ENCODE measurements around the gene ARHGDIB.

Gene ARHGDIB

GRCh38 chr12:14995583-14996425 lies 34.4 kb upstream of the ARHGDIB start:
- Histone ChIP-seq H3K4me3 (ENCODE audit: low read depth in 1 of 2, low read length in 2 of 2) (no peak overlapping the region), H3K27ac (ENCODE audit: low read depth, low read length) (no peak overlapping the region), H3K9me3 (ENCODE audit: low read length) (no peaks in the 10 kb centered on the region), H3K9ac (ENCODE audit: low read length) (no peak overlapping the region), H3K27me3 (ENCODE audit: control insufficient read depth in 1 of 2, insufficient read depth in 2 of 2, low read length in 2 of 2) (no peaks in the 10 kb centered on the region), H3K36me3 (ENCODE audit: insufficient read depth, low read length) (no peaks in the 10 kb centered on the region), H3K4me1 (ENCODE audit: insufficient read depth, low read length) (peaks cover 33% of the 10 kb centered on the region)

- Histone ChIP-seq H3K4me1 (ENCODE audit: insufficient read depth, low read length) (peaks cover 21% of the 10 kb centered on the region), H3K27ac (ENCODE audit: low read depth, low read length) (no peak overlapping the region), H3K9me3 (ENCODE audit: low read length) (no peaks in the 10 kb centered on the region), H3K4me3 (ENCODE audit: low read depth in 1 of 2, low read length in 2 of 2) (no peak overlapping the region), H3K27me3 (ENCODE audit: control insufficient read depth in 1 of 2, insufficient read depth in 2 of 2, low read length in 2 of 2) (no peaks in the 10 kb centered on the region), H3K9ac (ENCODE audit: low read length) (no peak overlapping the region), H3K36me3 (ENCODE audit: insufficient read depth, low read length) (no peaks in the 10 kb centered on the region)
Observed at GRCh38 chr12:14994610-14995009, 33.2 kb upstream of the ARHGDIB start.

- Histone ChIP-seq H3K4me1 (ENCODE audit: insufficient read depth, low read length) (peaks cover 12% of the 10 kb centered on the region), H3K36me3 (ENCODE audit: insufficient read depth, low read length) (no peaks in the 10 kb centered on the region), H3K9me3 (ENCODE audit: low read length) (no peaks in the 10 kb centered on the region), H3K9ac (ENCODE audit: low read length) (no peak overlapping the region), H3K4me3 (ENCODE audit: low read depth in 1 of 2, low read length in 2 of 2) (no peak overlapping the region), H3K27ac (ENCODE audit: low read depth, low read length) (no peak overlapping the region), H3K27me3 (ENCODE audit: control insufficient read depth in 1 of 2, insufficient read depth in 2 of 2, low read length in 2 of 2) (no peaks in the 10 kb centered on the region)
Observed at GRCh38 chr12:14993537-14994266, 32.3 kb upstream of the ARHGDIB start.

- H3K27ac ChIP-seq (ENCODE audit: low read depth, low read length) = no peak overlapping the region
- H3K4me3 ChIP-seq (ENCODE audit: low read depth in 1 of 2, low read length in 2 of 2) = no peak overlapping the region
- H3K27me3 ChIP-seq (ENCODE audit: control insufficient read depth in 1 of 2, insufficient read depth in 2 of 2, low read length in 2 of 2) = no peaks in the 10 kb centered on the region
- H3K36me3 ChIP-seq (ENCODE audit: insufficient read depth, low read length) = no peaks in the 10 kb centered on the region
- no peak overlapping the region for H3K9ac ChIP-seq (ENCODE audit: low read length)
- H3K4me1 ChIP-seq (ENCODE audit: insufficient read depth, low read length) = peaks cover 6% of the 10 kb centered on the region
- no peaks in the 10 kb centered on the region for H3K9me3 ChIP-seq (ENCODE audit: low read length)
Observed at GRCh38 chr12:14993117-14993516, 31.7 kb upstream of the ARHGDIB start.

- Histone ChIP-seq H3K4me1 (ENCODE audit: insufficient read depth, low read length) (peaks cover 6% of the 10 kb centered on the region), H3K9ac (ENCODE audit: low read length) (no peak overlapping the region), H3K36me3 (ENCODE audit: insufficient read depth, low read length) (no peaks in the 10 kb centered on the region), H3K27me3 (ENCODE audit: control insufficient read depth in 1 of 2, insufficient read depth in 2 of 2, low read length in 2 of 2) (no peaks in the 10 kb centered on the region), H3K4me3 (ENCODE audit: low read depth in 1 of 2, low read length in 2 of 2) (no peak overlapping the region), H3K9me3 (ENCODE audit: low read length) (no peaks in the 10 kb centered on the region), H3K27ac (ENCODE audit: low read depth, low read length) (no peak overlapping the region)
Observed at GRCh38 chr12:14992673-14993072, 31.3 kb upstream of the ARHGDIB start.

- Histone ChIP-seq H3K4me1 (ENCODE audit: insufficient read depth, low read length) (peaks cover 6% of the 10 kb centered on the region), H3K9ac (ENCODE audit: low read length) (no peak overlapping the region), H3K27ac (ENCODE audit: low read depth, low read length) (no peak overlapping the region), H3K4me3 (ENCODE audit: low read depth in 1 of 2, low read length in 2 of 2) (no peak overlapping the region), H3K36me3 (ENCODE audit: insufficient read depth, low read length) (no peaks in the 10 kb centered on the region), H3K27me3 (ENCODE audit: control insufficient read depth in 1 of 2, insufficient read depth in 2 of 2, low read length in 2 of 2) (no peaks in the 10 kb centered on the region), H3K9me3 (ENCODE audit: low read length) (no peaks in the 10 kb centered on the region)
Observed at GRCh38 chr12:14991069-14991468, 29.7 kb upstream of the ARHGDIB start.

- Histone ChIP-seq H3K27me3 (ENCODE audit: control insufficient read depth in 1 of 2, insufficient read depth in 2 of 2, low read length in 2 of 2) (no peaks in the 10 kb centered on the region), H3K27ac (ENCODE audit: low read depth, low read length) (no peak overlapping the region), H3K36me3 (ENCODE audit: insufficient read depth, low read length) (no peaks in the 10 kb centered on the region), H3K9ac (ENCODE audit: low read length) (no peak overlapping the region), H3K9me3 (ENCODE audit: low read length) (no peaks in the 10 kb centered on the region), H3K4me1 (ENCODE audit: insufficient read depth, low read length) (no peaks in the 10 kb centered on the region), H3K4me3 (ENCODE audit: low read depth in 1 of 2, low read length in 2 of 2) (no peak overlapping the region)
Observed at GRCh38 chr12:14989790-14990189, 28.4 kb upstream of the ARHGDIB start.

GRCh38 chr12:14988035-14988434 lies 26.6 kb upstream of the ARHGDIB start:
- Histone ChIP-seq H3K4me1 (ENCODE audit: insufficient read depth, low read length) (no peaks in the 10 kb centered on the region), H3K27ac (ENCODE audit: low read depth, low read length) (no peak overlapping the region), H3K9ac (ENCODE audit: low read length) (no peak overlapping the region)

GRCh38 chr12:14986449-14986848 lies 25.0 kb upstream of the ARHGDIB start:
- H3K4me3 ChIP-seq (ENCODE audit: low read depth in 1 of 2, low read length in 2 of 2) = no peak overlapping the region
- H3K4me1 ChIP-seq (ENCODE audit: insufficient read depth, low read length) = no peaks in the 10 kb centered on the region
- no peaks in the 10 kb centered on the region for H3K27me3 ChIP-seq (ENCODE audit: control insufficient read depth in 1 of 2, insufficient read depth in 2 of 2, low read length in 2 of 2)
- H3K27ac ChIP-seq (ENCODE audit: low read depth, low read length) = no peak overlapping the region
- no peak overlapping the region for H3K9ac ChIP-seq (ENCODE audit: low read length)
- H3K9me3 ChIP-seq (ENCODE audit: low read length) = no peaks in the 10 kb centered on the region
- H3K36me3 ChIP-seq (ENCODE audit: insufficient read depth, low read length) = no peaks in the 10 kb centered on the region

More at GRCh38 chr12:14988035-14988434, 26.6 kb upstream of the ARHGDIB start:
- Histone ChIP-seq H3K27me3 (ENCODE audit: control insufficient read depth in 1 of 2, insufficient read depth in 2 of 2, low read length in 2 of 2) (no peaks in the 10 kb centered on the region), H3K36me3 (ENCODE audit: insufficient read depth, low read length) (no peaks in the 10 kb centered on the region), H3K4me3 (ENCODE audit: low read depth in 1 of 2, low read length in 2 of 2) (no peak overlapping the region), H3K9me3 (ENCODE audit: low read length) (no peaks in the 10 kb centered on the region)

- no peaks in the 10 kb centered on the region for H3K27me3 ChIP-seq (ENCODE audit: control insufficient read depth in 1 of 2, insufficient read depth in 2 of 2, low read length in 2 of 2)
- no peaks in the 10 kb centered on the region for H3K4me1 ChIP-seq (ENCODE audit: insufficient read depth, low read length)
- no peaks in the 10 kb centered on the region for H3K9me3 ChIP-seq (ENCODE audit: low read length)
- H3K4me3 ChIP-seq (ENCODE audit: low read depth in 1 of 2, low read length in 2 of 2) = no peak overlapping the region
- H3K27ac ChIP-seq (ENCODE audit: low read depth, low read length) = no peak overlapping the region
- no peak overlapping the region for H3K9ac ChIP-seq (ENCODE audit: low read length)
- H3K36me3 ChIP-seq (ENCODE audit: insufficient read depth, low read length) = no peaks in the 10 kb centered on the region
Observed at GRCh38 chr12:14984766-14985285, 23.4 kb upstream of the ARHGDIB start.

GRCh38 chr12:14984036-14984435 lies 22.6 kb upstream of the ARHGDIB start:
- no peaks in the 10 kb centered on the region for H3K27me3 ChIP-seq (ENCODE audit: control insufficient read depth in 1 of 2, insufficient read depth in 2 of 2, low read length in 2 of 2)
- no peaks in the 10 kb centered on the region for H3K36me3 ChIP-seq (ENCODE audit: insufficient read depth, low read length)
- H3K9ac ChIP-seq (ENCODE audit: low read length) = no peak overlapping the region
- H3K27ac ChIP-seq (ENCODE audit: low read depth, low read length) = no peak overlapping the region
- H3K9me3 ChIP-seq (ENCODE audit: low read length) = no peaks in the 10 kb centered on the region
- H3K4me1 ChIP-seq (ENCODE audit: insufficient read depth, low read length) = no peaks in the 10 kb centered on the region
- H3K4me3 ChIP-seq (ENCODE audit: low read depth in 1 of 2, low read length in 2 of 2) = no peak overlapping the region

All from muscle layer of colon (tissue), 2 donors.